Measurements from ENCODE around the gene SLC27A1. TPM values are rescaled to one million over a fixed set of nuclear protein-coding genes. Genes with fewer than 3 reads are reported as not detected.

Gene SLC27A1
- total and polyA plus RNA-seq, 2 donors (not counting 3 experiments of a cell fraction or from before 2014, with no cell fraction given) = 10.4 to 13.5 TPM

- no peak overlapping the region for H3K4me3 ChIP-seq (replicated peaks in 1 of 3; ENCODE audit: insufficient read depth in 1 of 3, low read depth in 1 of 3, low read length in 3 of 3)
- dilution Hi-C loops (cut with MboI; ENCODE audit: extremely low pct_ligation_motif_present, low sequenced_read_pairs) (no loop called here), intact Hi-C loops (cut with micrococcal nuclease) (no loop called here)
- FAIRE-seq (no peak), DNase-seq (ENCODE audit: low read depth, low spot score) (no peak)
- H4K20me1 ChIP-seq (replicated peaks; ENCODE audit: control insufficient read depth, extremely low read depth, insufficient read depth, low read length) = no peaks in the 10 kb centered on the region
- H3K9ac ChIP-seq (replicated peaks; ENCODE audit: extremely low read depth, insufficient read depth, low read length) = no peak overlapping the region
- TF ChIP-seq JUN (IDR thresholded peaks at IDR 0.05; ENCODE audit: borderline replicate concordance, insufficient read depth, insufficient read length, low read depth) (no peak), CTCF (IDR thresholded peaks at IDR 0.05; ENCODE audit: extremely low read depth in 1 of 2, insufficient read depth in 1 of 2, low read depth in 1 of 2, low read length in 2 of 2) (no peak), EZH2 (IDR thresholded peaks at IDR 0.05; ENCODE audit: borderline replicate concordance, low read depth, low read length, severe bottlenecking) (no peak), GATA2 (IDR thresholded peaks at IDR 0.05; ENCODE audit: insufficient read depth, insufficient read length, low read depth, low read length) (no peak), MYC (IDR thresholded peaks at IDR 0.05; ENCODE audit: low read depth, low read length) (no peak), FOS (IDR thresholded peaks at IDR 0.05; ENCODE audit: borderline replicate concordance, insufficient read depth, low read length) (no peak), POLR2AphosphoS5 (IDR thresholded peaks at IDR 0.05; ENCODE audit: insufficient read depth, low read depth, low read length) (no peak), MAX (IDR thresholded peaks at IDR 0.05; ENCODE audit: insufficient read depth, insufficient read length) (no peak), POLR2A (IDR thresholded peaks at IDR 0.05; ENCODE audit: low read depth, low read length) (no peak)
- POLR2A ChIA-PET = no interaction called here
- H3K79me2 ChIP-seq (ENCODE audit: control insufficient read depth, insufficient read depth, low read length) = peaks cover 6% of the 10 kb centered on the region
- H3K36me3 ChIP-seq (ENCODE audit: control insufficient read depth in 2 of 2, extremely low read depth in 1 of 2, insufficient read depth in 2 of 2, low read length in 2 of 2) = peaks cover 0 to 5% of the 10 kb centered on the region in 2 experiments
- peak overlapping the region; percentile 51 for H3K27ac ChIP-seq (ENCODE audit: insufficient read depth, low read depth, low read length)
- peaks cover 12% of the 10 kb centered on the region for H3K4me1 ChIP-seq (ENCODE audit: control insufficient read depth, extremely low read depth, insufficient read depth, low read length)
- no peak overlapping the region for H2AFZ ChIP-seq (ENCODE audit: low read depth, low read length)
- CTCF ChIA-PET = interaction anchor here (1.0 to 1.9 kb wide), 2 partner anchors 10 to 266 kb away, joined by 3 to 7 read pairs; partner anchors contain the start of gene PGLS
- no peaks in the 10 kb centered on the region for H3K9me3 ChIP-seq (replicated peaks; ENCODE audit: control insufficient read depth, insufficient read depth, low read length)
- no peak overlapping the region for H3K4me2 ChIP-seq (ENCODE audit: insufficient read depth, low read length)
- H3K9me1 ChIP-seq (replicated peaks; ENCODE audit: control insufficient read depth, extremely low read depth, insufficient read depth, low read length) = no peaks in the 10 kb centered on the region
- no TSS peak for BruUV-seq (replicated peaks)
- no peaks in the 10 kb centered on the region for H3K27me3 ChIP-seq (ENCODE audit: control insufficient read depth in 2 of 2, insufficient read depth in 2 of 2, low read length in 2 of 2)
Measured at GRCh38 chr19:17500447-17501198, 30.3 kb downstream of the SLC27A1 start.

Data from endothelial cell of umbilical vein (primary cell).